DND-41 (cell line): ENCODE measurements around the gene HDAC6.
A peak's percentile ranks its signal among the peaks of the same experiment; 100 is the strongest.

ENCODE experiments used
- ATAC-seq: fragments of 200-7000 bp; cut with Tn5 transposase; 3 replicates; pipeline ENCODE4 v1.9.1; 2021; ENCODE audit warnings: low read depth; ENCODE audit not compliant: insufficient read depth
- DNase-seq: peaks from one replicate; pipeline ENCODE4 v3.0.0-alpha.2; 2020
- H2AFZ ChIP-seq: 2 replicates; pipeline ENCODE4 v1.6.0; 2012; ENCODE audit warnings: low read depth, low read length
- H3K27ac ChIP-seq: 2 replicates; pipeline ENCODE4 v1.5.1; 2012; ENCODE audit warnings: low read length, inconsistent platforms
- H3K27me3 ChIP-seq: fragments of 200-600 bp; sonication (generic); 2 replicates; pipeline ENCODE4 v1.6.0; 2012; ENCODE audit warnings: low read length, mild to moderate bottlenecking, inconsistent platforms; ENCODE audit not compliant: insufficient read depth, poor library complexity
- H3K36me3 ChIP-seq: 2 replicates; pipeline ENCODE4 v1.5.1; 2012; ENCODE audit warnings: low read length, inconsistent platforms; ENCODE audit not compliant: insufficient read depth
- H3K4me1 ChIP-seq: 2 replicates; pipeline ENCODE4 v1.5.1; 2012; ENCODE audit warnings: mild to moderate bottlenecking, low read length; ENCODE audit not compliant: insufficient read depth
- H3K4me2 ChIP-seq: 2 replicates; pipeline ENCODE4 v1.6.0; 2012; ENCODE audit warnings: mild to moderate bottlenecking, moderate library complexity, low read length, inconsistent platforms; ENCODE audit not compliant: insufficient read depth
- H3K4me3 ChIP-seq, 2 experiments: fragments of 200-600 bp in 1 of 2; shearing (Covaris generic) in 1 of 2; 2 replicates each; pipeline ENCODE4 v1.5.1; 2012 to 2016; ENCODE audit warnings: inconsistent platforms in 2 of 2, low read length in 2 of 2, mild to moderate bottlenecking in 2 of 2, low read depth in 1 of 2, moderate library complexity in 1 of 2
- H3K79me2 ChIP-seq: 2 replicates; pipeline ENCODE4 v1.6.0; 2012; ENCODE audit warnings: low read length, inconsistent platforms; ENCODE audit not compliant: insufficient read depth
- H3K9ac ChIP-seq: 2 replicates; pipeline ENCODE4 v1.6.0; 2012; ENCODE audit warnings: low read depth, mild to moderate bottlenecking, inconsistent platforms, low read length, moderate library complexity
- H3K9me3 ChIP-seq: 2 replicates; pipeline ENCODE4 v1.5.1; 2012; ENCODE audit warnings: low read length, moderate library complexity, mild to moderate bottlenecking, inconsistent platforms; ENCODE audit not compliant: insufficient read depth, severe bottlenecking
- H4K20me1 ChIP-seq: 2 replicates; pipeline ENCODE4 v1.6.0; 2012; ENCODE audit warnings: low read length; ENCODE audit not compliant: insufficient read depth
- EZH2 ChIP-seq: IDR thresholded peaks from 3 replicates; pipeline ENCODE4 v1.6.1; 2012; ENCODE audit warnings: borderline replicate concordance, low read depth, mild to moderate bottlenecking, moderate library complexity, low read length, inconsistent platforms; ENCODE audit not compliant: severe bottlenecking
- TF ChIP-seq, protein P1 (sequence below): IDR thresholded peaks from 2 replicates; pipeline ENCODE4 v1.5.1; 2012; ENCODE audit warnings: borderline replicate concordance, low read length, moderate library complexity, mild to moderate bottlenecking; ENCODE audit not compliant: poor library complexity, severe bottlenecking; ENCODE audit errors: extremely low read depth

The HDAC6 gene

DNA sequence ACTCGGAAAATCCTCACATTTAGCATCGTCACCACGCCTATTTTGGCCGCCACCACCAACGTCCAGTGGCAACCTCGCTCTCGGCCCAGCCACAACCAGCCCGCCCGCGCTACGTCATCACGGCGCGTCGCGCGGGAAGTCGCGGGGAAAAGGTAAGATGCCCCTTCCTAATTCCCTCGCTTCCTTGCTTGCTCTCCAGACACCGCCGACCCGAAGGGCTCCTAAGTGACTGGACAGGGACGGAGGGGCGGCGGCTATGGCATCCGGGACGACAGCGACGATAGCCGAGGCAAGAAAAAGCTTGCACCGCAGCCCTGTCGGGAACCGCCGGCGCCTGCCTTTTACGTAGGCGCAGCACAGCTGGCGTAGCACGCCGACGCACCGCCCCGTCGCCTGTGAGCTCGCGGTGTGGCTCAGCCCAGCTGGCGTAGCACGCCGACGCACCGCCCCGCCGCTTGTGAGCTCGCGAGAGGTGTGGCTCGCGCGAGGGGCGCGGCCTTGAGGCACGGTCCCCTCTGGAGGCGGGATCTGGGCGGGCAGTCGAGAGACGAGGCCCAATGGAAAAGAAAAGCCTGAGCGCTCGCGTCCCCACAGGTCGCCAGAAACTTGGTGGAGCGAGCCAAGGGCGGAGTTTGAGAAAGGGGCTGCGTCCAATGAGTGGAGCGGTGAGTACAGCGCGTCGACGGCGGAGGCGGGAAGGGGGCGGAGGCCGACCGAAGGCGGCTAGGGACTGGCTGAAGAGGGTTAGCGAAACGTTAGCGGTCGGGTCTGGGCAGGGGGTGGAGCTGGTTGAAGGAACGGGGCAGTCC lies at the start of gene HDAC6:
HDAC6 (plus strand) TSS at position 788 of the 809 bp plus-strand sequence. CDS start 626 bp downstream, outside the sequence.
- H3K36me3 ChIP-seq = peaks cover 9% of the 10 kb centered on the region
- DNase-seq (peak; percentile 98), ATAC-seq (peak; percentile 90)
- no peaks in the 10 kb centered on the region for H4K20me1 ChIP-seq
- no peak for TF ChIP-seq EZH2
- TF ChIP-seq, protein P1, sequence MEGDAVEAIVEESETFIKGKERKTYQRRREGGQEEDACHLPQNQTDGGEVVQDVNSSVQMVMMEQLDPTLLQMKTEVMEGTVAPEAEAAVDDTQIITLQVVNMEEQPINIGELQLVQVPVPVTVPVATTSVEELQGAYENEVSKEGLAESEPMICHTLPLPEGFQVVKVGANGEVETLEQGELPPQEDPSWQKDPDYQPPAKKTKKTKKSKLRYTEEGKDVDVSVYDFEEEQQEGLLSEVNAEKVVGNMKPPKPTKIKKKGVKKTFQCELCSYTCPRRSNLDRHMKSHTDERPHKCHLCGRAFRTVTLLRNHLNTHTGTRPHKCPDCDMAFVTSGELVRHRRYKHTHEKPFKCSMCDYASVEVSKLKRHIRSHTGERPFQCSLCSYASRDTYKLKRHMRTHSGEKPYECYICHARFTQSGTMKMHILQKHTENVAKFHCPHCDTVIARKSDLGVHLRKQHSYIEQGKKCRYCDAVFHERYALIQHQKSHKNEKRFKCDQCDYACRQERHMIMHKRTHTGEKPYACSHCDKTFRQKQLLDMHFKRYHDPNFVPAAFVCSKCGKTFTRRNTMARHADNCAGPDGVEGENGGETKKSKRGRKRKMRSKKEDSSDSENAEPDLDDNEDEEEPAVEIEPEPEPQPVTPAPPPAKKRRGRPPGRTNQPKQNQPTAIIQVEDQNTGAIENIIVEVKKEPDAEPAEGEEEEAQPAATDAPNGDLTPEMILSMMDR = no peak
- H3K27ac ChIP-seq = peak within 1 kb of the TSS; percentile 93
- peak within 1 kb of the TSS; percentile 92 for H3K4me2 ChIP-seq
- peaks cover 5% of the 10 kb centered on the region for H3K79me2 ChIP-seq
- H3K4me3 ChIP-seq = peak within 1 kb of the TSS; percentile 67 to 89; a peak in 3 of 4 replicates
- H3K9me3 ChIP-seq = no peaks in the 10 kb centered on the region
- H3K27me3 ChIP-seq = no peaks in the 10 kb centered on the region
- H2AFZ ChIP-seq = peak within 1 kb of the TSS; percentile 92
- H3K9ac ChIP-seq = peak within 1 kb of the TSS; percentile 86
- H3K4me1 ChIP-seq = peaks cover 19% of the 10 kb centered on the region

DNA sequence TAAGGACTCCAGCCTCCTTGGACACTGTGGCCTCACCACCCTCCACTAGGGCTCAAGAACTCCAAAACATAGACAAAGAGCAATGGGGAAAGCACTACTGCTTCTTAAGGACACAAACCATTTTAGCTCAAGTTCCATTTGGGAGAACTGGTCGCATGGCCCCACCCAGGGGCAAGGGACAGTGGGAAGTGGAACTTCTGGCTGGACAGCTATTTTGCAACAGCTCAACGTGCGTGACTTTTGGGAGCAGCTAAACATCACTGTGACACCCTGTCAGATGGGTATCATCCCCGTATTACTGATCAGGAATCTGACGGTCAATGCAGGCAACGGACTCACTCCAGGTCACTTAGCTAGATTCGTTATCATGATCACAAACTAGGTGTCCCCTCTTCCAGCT lies 49.4 kb upstream of the HDAC6 start:
- H3K36me3 ChIP-seq = no peaks in the 10 kb centered on the region
- H3K4me2 ChIP-seq = no peak overlapping the region
- TF ChIP-seq, protein P1 = no peak
- no peak for TF ChIP-seq EZH2
- H3K9ac ChIP-seq = no peak overlapping the region
- ATAC-seq = no peak
- no peak overlapping the region for H3K4me3 ChIP-seq
- no peak overlapping the region for H3K27ac ChIP-seq
- H3K79me2 ChIP-seq = no peaks in the 10 kb centered on the region
- DNase-seq = no peak
- no peak overlapping the region for H2AFZ ChIP-seq
- no peaks in the 10 kb centered on the region for H3K4me1 ChIP-seq
- H3K9me3 ChIP-seq = no peaks in the 10 kb centered on the region
- no peaks in the 10 kb centered on the region for H4K20me1 ChIP-seq
- H3K27me3 ChIP-seq = no peaks in the 10 kb centered on the region

DNA sequence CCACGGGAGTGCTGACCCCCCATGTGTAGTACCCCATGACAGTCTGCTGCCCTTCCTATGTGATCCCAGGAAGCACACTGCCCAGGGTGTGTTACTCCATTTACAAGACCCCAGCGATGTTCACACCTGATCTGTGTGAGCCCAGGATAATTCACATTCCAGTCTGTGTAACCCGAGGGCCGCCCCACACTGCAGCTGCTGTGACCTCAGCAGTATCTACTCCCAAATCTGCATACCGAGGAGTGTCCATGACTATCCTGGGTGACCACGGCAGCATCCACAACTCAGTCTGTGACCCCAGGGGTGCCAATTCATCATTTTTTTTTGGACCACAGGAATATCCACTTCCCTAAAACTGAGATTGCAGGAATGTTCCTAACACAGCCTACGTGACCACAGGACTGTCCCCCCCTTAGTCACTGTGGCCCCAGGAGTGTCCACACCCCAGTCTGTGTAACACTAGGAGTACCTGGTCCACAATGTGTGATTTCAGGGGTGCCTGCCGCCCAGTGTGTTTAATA lies 48.1 kb upstream of the HDAC6 start:
- Histone ChIP-seq H3K36me3 (no peaks in the 10 kb centered on the region), H3K27ac (no peak overlapping the region), H3K4me3 (no peak overlapping the region), H3K79me2 (no peaks in the 10 kb centered on the region), H4K20me1 (no peaks in the 10 kb centered on the region), H3K9me3 (no peaks in the 10 kb centered on the region), H3K4me1 (no peaks in the 10 kb centered on the region), H2AFZ (no peak overlapping the region), H3K4me2 (no peak overlapping the region), H3K27me3 (no peaks in the 10 kb centered on the region), H3K9ac (no peak overlapping the region)
- ATAC-seq (no peak), DNase-seq (no peak)
- TF ChIP-seq, protein P1 = no peak
- TF ChIP-seq EZH2 = no peak
